Loucy (cell line): ENCODE measurements around the gene LINGO3.

Experiments
- EZH2phosphoT487 ChIP-seq: fragments of 200-600 bp; IDR thresholded peaks from 2 replicates; pipeline ENCODE4 v1.6.1; 2018; ENCODE audit warnings: antibody characterized with exemption, mild to moderate bottlenecking, moderate library complexity, borderline replicate concordance
- TF ChIP-seq, protein P1 (sequence below): fragments of 200-600 bp; sonication (generic); conservative IDR thresholded peaks from 2 replicates; pipeline ENCODE4 v1.5.1; 2014; ENCODE audit warnings: mild to moderate bottlenecking, antibody characterized with exemption, low read length

DNA sequence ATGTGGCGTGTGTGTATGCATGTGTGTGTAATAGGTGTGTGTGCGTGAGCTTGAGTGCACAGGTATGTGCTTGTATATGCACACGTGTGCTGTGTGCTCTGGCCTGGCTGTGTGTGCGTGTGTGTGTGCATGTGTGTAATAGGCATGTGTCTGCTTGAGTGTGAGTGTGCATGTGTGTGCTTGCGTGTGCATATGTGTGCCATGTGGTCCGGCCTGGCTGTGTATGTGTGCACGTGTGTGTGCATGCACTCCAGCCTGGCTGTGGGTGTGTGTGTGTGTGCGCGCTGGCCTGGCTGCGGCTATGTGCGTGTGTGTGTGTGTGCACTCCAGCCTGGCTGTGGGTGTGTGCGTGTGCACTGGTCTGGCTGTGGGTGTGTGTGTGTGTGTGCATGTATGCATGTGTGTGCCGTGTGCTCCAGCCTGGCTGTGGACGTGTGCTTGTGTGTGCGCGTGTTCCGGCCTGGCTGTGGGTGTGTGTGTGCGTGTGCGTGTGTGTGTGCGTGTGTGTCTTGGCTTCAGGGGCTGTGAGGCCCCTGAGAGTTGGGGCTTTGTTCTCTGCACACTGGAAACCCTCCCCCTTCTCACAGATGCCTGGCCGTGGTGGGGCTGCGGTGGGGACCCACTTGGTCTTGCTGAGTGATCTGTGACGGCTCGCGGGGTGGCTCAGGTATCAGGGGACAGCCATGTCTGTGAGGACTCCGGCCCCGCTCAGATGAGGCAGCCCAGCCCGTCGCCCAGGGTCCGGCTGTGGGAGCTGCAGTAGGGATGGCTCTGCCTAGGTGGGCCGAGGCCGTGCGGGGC lies 28.8 kb upstream of the LINGO3 start:
- TF ChIP-seq, protein P1, sequence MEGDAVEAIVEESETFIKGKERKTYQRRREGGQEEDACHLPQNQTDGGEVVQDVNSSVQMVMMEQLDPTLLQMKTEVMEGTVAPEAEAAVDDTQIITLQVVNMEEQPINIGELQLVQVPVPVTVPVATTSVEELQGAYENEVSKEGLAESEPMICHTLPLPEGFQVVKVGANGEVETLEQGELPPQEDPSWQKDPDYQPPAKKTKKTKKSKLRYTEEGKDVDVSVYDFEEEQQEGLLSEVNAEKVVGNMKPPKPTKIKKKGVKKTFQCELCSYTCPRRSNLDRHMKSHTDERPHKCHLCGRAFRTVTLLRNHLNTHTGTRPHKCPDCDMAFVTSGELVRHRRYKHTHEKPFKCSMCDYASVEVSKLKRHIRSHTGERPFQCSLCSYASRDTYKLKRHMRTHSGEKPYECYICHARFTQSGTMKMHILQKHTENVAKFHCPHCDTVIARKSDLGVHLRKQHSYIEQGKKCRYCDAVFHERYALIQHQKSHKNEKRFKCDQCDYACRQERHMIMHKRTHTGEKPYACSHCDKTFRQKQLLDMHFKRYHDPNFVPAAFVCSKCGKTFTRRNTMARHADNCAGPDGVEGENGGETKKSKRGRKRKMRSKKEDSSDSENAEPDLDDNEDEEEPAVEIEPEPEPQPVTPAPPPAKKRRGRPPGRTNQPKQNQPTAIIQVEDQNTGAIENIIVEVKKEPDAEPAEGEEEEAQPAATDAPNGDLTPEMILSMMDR = no peak
- TF ChIP-seq EZH2phosphoT487 = no peak
